Mesenchymal stem cell (in vitro differentiated cells and primary cell): Measurements from ENCODE around the gene STK11.

Source experiments
- DNase-seq: peaks from one replicate; pipeline ENCODE4 v3.0.0-alpha.2; 2013
- H2AFZ ChIP-seq: one replicate; pipeline ENCODE4 v1.6.1; 2013; ENCODE audit warnings: low read depth, mild to moderate bottlenecking, control low read depth, inconsistent platforms, low read length, moderate library complexity
- H2AK5ac ChIP-seq: 2 replicates; pipeline ENCODE4 v1.6.1; 2013; ENCODE audit warnings: low read length, moderate library complexity, mild to moderate bottlenecking, inconsistent platforms; ENCODE audit not compliant: severe bottlenecking
- H2BK120ac ChIP-seq: one replicate; pipeline ENCODE4 v1.6.1; 2013; ENCODE audit warnings: low read depth, mild to moderate bottlenecking, inconsistent platforms, low read length, moderate library complexity
- H2BK12ac ChIP-seq, 2 experiments: one replicate each; pipeline ENCODE4 v1.6.1; 2013; ENCODE audit warnings: inconsistent platforms in 2 of 2, low read length in 2 of 2, mild to moderate bottlenecking in 2 of 2, moderate library complexity in 2 of 2, control low read depth in 1 of 2
- H2BK15ac ChIP-seq: one replicate; pipeline ENCODE4 v1.6.1; 2013; ENCODE audit warnings: mild to moderate bottlenecking, low read depth, inconsistent platforms; ENCODE audit not compliant: poor library complexity, severe bottlenecking
- H2BK5ac ChIP-seq: 2 replicates; pipeline ENCODE4 v1.6.1; 2013; ENCODE audit warnings: low read depth, mild to moderate bottlenecking, low read length, control low read depth, inconsistent platforms; ENCODE audit not compliant: poor library complexity, severe bottlenecking
- H3K14ac ChIP-seq, 2 experiments: one replicate each; pipeline ENCODE4 v1.6.1; 2013; ENCODE audit warnings: inconsistent platforms in 2 of 2, low read length in 2 of 2, control low read depth in 1 of 2, mild to moderate bottlenecking in 1 of 2, moderate library complexity in 1 of 2
- H3K18ac ChIP-seq, 2 experiments: one replicate each; pipeline ENCODE4 v1.6.1; 2013; ENCODE audit warnings: inconsistent platforms in 2 of 2, low read length in 2 of 2, control low read depth in 1 of 2, low read depth in 1 of 2, mild to moderate bottlenecking in 1 of 2
- H3K23ac ChIP-seq, 2 experiments: one replicate each; pipeline ENCODE4 v1.6.1; 2013; ENCODE audit warnings: inconsistent platforms in 2 of 2, low read length in 2 of 2, mild to moderate bottlenecking in 2 of 2, moderate library complexity in 2 of 2, control low read depth in 1 of 2
- H3K27ac ChIP-seq: 2 replicates; pipeline ENCODE4 v1.5.1; 2013; ENCODE audit warnings: mild to moderate bottlenecking, moderate library complexity, low read length, control low read depth, inconsistent platforms; ENCODE audit not compliant: poor library complexity, severe bottlenecking
- H3K27me3 ChIP-seq, 2 experiments: 2 replicates each; pipeline versions ENCODE4 v1.6.1 to v1.7.0; 2013; ENCODE audit warnings: low read length in 2 of 2, mild to moderate bottlenecking in 2 of 2, moderate library complexity in 2 of 2, control low read depth in 1 of 2, inconsistent platforms in 1 of 2; ENCODE audit not compliant: control insufficient read depth in 1 of 2, insufficient read depth in 1 of 2
- H3K36me3 ChIP-seq, 2 experiments: 2 replicates each; pipeline versions ENCODE4 v1.6.1 to v1.7.0; 2013; ENCODE audit warnings: low read length in 2 of 2, control low read depth in 1 of 2, inconsistent platforms in 1 of 2, low read depth in 1 of 2, mild to moderate bottlenecking in 1 of 2; ENCODE audit not compliant: insufficient read depth in 2 of 2, control insufficient read depth in 1 of 2
- H3K4ac ChIP-seq, 2 experiments: one replicate each; pipeline ENCODE4 v1.6.1; 2013; ENCODE audit warnings: inconsistent platforms in 2 of 2, low read length in 2 of 2, mild to moderate bottlenecking in 2 of 2, moderate library complexity in 2 of 2, control low read depth in 1 of 2, low read depth in 1 of 2
- H3K4me1 ChIP-seq: 2 replicates; pipeline ENCODE4 v1.6.1; 2013; ENCODE audit warnings: low read depth, low read length, control low read depth; ENCODE audit not compliant: control insufficient read depth, insufficient read depth
- H3K4me2 ChIP-seq: 2 replicates; pipeline ENCODE4 v1.6.1; 2013; ENCODE audit warnings: low read length, mild to moderate bottlenecking, inconsistent platforms; ENCODE audit not compliant: poor library complexity, severe bottlenecking
- H3K4me3 ChIP-seq, 2 experiments: 2 replicates each; pipeline versions ENCODE4 v1.5.1 to v1.7.0; 2013; ENCODE audit warnings: low read length in 2 of 2, mild to moderate bottlenecking in 2 of 2, control low read depth in 1 of 2, low read depth in 1 of 2; ENCODE audit not compliant: insufficient read depth in 1 of 2
- H3K79me1 ChIP-seq: replicated peaks from 2 replicates; pipeline ENCODE4 v1.6.1; 2013; ENCODE audit warnings: mild to moderate bottlenecking, control low read depth, low read length, inconsistent platforms; ENCODE audit not compliant: poor library complexity, severe bottlenecking
- H3K9ac ChIP-seq: 2 replicates; pipeline ENCODE4 v1.7.0; 2013; ENCODE audit warnings: mild to moderate bottlenecking, low read length, moderate library complexity
- H3K9me3 ChIP-seq: 2 replicates; pipeline ENCODE4 v1.7.0; 2013; ENCODE audit warnings: mild to moderate bottlenecking, low read length; ENCODE audit not compliant: control insufficient read depth
- H4K8ac ChIP-seq: one replicate; pipeline ENCODE4 v1.6.1; 2013; ENCODE audit warnings: inconsistent platforms, mild to moderate bottlenecking, low read length, moderate library complexity
- H4K91ac ChIP-seq: one replicate; pipeline ENCODE4 v1.6.1; 2013; ENCODE audit warnings: mild to moderate bottlenecking, low read length, inconsistent platforms
- WGBS: methylation state at CpG from one replicate; pipeline ENCODE4 v1.1.7; 2013; ENCODE audit warnings: mixed read lengths; 5-methylcytosine and 5-hydroxymethylcytosine counted together

The STK11 gene

GRCh38 chr19:1225440-1226226 is 20.1 kb downstream of the STK11 start:
- H3K14ac ChIP-seq: no peak overlapping the region
- H4K91ac ChIP-seq: no peak overlapping the region
- no peak overlapping the region for H2AFZ ChIP-seq
- H3K9ac ChIP-seq: no peak overlapping the region
- H3K36me3 ChIP-seq: peaks cover 22 to 97% of the 10 kb centered on the region in 2 experiments
- H3K4me3 ChIP-seq: no peak overlapping the region
- WGBS: 90% methylated on average over 29 of the region's 29 CpGs
- H3K27ac ChIP-seq: peak overlapping the region; percentile 2
- H4K8ac ChIP-seq: no peak overlapping the region
- no peak overlapping the region for H2BK12ac ChIP-seq
- H2BK15ac ChIP-seq: no peak overlapping the region
- H3K23ac ChIP-seq: no peak overlapping the region
- no peak for DNase-seq
- no peak overlapping the region for H3K4me2 ChIP-seq
- H3K9me3 ChIP-seq: no peaks in the 10 kb centered on the region
- H2BK120ac ChIP-seq: no peak overlapping the region
- H3K4me1 ChIP-seq: peaks cover 39% of the 10 kb centered on the region
- no peaks in the 10 kb centered on the region for H3K27me3 ChIP-seq
- no peak overlapping the region for H2AK5ac ChIP-seq
- no peak overlapping the region for H2BK5ac ChIP-seq
- H3K18ac ChIP-seq: no peak overlapping the region
- no peak overlapping the region for H3K4ac ChIP-seq
- H3K79me1 ChIP-seq: peaks cover 41% of the 10 kb centered on the region

GRCh38 chr19:1226227-1226518 is 20.6 kb downstream of the STK11 start:
- H3K27me3 ChIP-seq: no peaks in the 10 kb centered on the region
- H3K4me2 ChIP-seq: no peak overlapping the region
- H3K36me3 ChIP-seq: peaks cover 16 to 97% of the 10 kb centered on the region in 2 experiments
- 97% methylated on average over 11 of the region's 11 CpGs for WGBS
- no peak overlapping the region for H3K18ac ChIP-seq
- no peak overlapping the region for H3K27ac ChIP-seq
- no peak overlapping the region for H2BK15ac ChIP-seq
- H3K79me1 ChIP-seq: peaks cover 36% of the 10 kb centered on the region
- no peak overlapping the region for H2BK12ac ChIP-seq
- no peak overlapping the region for H3K14ac ChIP-seq
- peak overlapping the region; percentile 32 for H2AFZ ChIP-seq
- H2BK120ac ChIP-seq: no peak overlapping the region
- no peaks in the 10 kb centered on the region for H3K9me3 ChIP-seq
- H3K4me1 ChIP-seq: peaks cover 43% of the 10 kb centered on the region
- no peak overlapping the region for H3K4me3 ChIP-seq
- H2BK5ac ChIP-seq: no peak overlapping the region
- H4K91ac ChIP-seq: no peak overlapping the region
- H3K9ac ChIP-seq: no peak overlapping the region
- no peak overlapping the region for H3K4ac ChIP-seq
- no peak overlapping the region for H4K8ac ChIP-seq
- H2AK5ac ChIP-seq: no peak overlapping the region
- DNase-seq: no peak
- no peak overlapping the region for H3K23ac ChIP-seq

- Histone ChIP-seq H3K14ac (no peak overlapping the region), H4K91ac (no peak overlapping the region), H2AFZ (peak overlapping the region; percentile 32), H3K9ac (no peak overlapping the region), H2BK5ac (no peak overlapping the region), H2AK5ac (no peak overlapping the region), H2BK120ac (no peak overlapping the region), H3K23ac (no peak overlapping the region), H3K18ac (no peak overlapping the region), H3K4me2 (no peak overlapping the region), H3K4ac (no peak overlapping the region), H3K79me1 (peaks cover 31% of the 10 kb centered on the region), H2BK12ac (no peak overlapping the region), H2BK15ac (no peak overlapping the region), H3K36me3 (peaks cover 16 to 96% of the 10 kb centered on the region in 2 experiments), H3K27me3 (no peaks in the 10 kb centered on the region), H3K9me3 (no peaks in the 10 kb centered on the region), H3K4me3 (no peak overlapping the region), H3K4me1 (peaks cover 44% of the 10 kb centered on the region), H4K8ac (no peak overlapping the region), H3K27ac (no peak overlapping the region)
- 96% methylated on average over 48 of the region's 50 CpGs for WGBS
- no peak for DNase-seq
Measured at GRCh38 chr19:1226522-1227303, 21.1 kb downstream of the STK11 start.

GRCh38 chr19:1227304-1228054 is 21.9 kb downstream of the STK11 start:
- no peak overlapping the region for H4K91ac ChIP-seq
- no peak overlapping the region for H3K14ac ChIP-seq
- WGBS: 96% methylated on average over 56 of the region's 56 CpGs
- no peak overlapping the region for H2AFZ ChIP-seq
- H3K4me1 ChIP-seq: peaks cover 50% of the 10 kb centered on the region
- H2BK15ac ChIP-seq: no peak overlapping the region
- no peak overlapping the region for H3K4ac ChIP-seq
- no peak overlapping the region for H3K18ac ChIP-seq
- H2BK5ac ChIP-seq: no peak overlapping the region
- H3K23ac ChIP-seq: no peak overlapping the region
- H4K8ac ChIP-seq: no peak overlapping the region
- no peak for DNase-seq
- H3K4me2 ChIP-seq: no peak overlapping the region
- no peak overlapping the region for H2BK120ac ChIP-seq
- H3K79me1 ChIP-seq: peaks cover 24% of the 10 kb centered on the region
- H3K27me3 ChIP-seq: no peaks in the 10 kb centered on the region
- H3K9ac ChIP-seq: no peak overlapping the region
- peaks cover 17 to 93% of the 10 kb centered on the region in 2 experiments for H3K36me3 ChIP-seq
- no peak overlapping the region for H2BK12ac ChIP-seq
- H3K9me3 ChIP-seq: no peaks in the 10 kb centered on the region
- H3K27ac ChIP-seq: no peak overlapping the region
- H2AK5ac ChIP-seq: no peak overlapping the region
- H3K4me3 ChIP-seq: peak overlapping the region in 1 of 2 experiments; percentile 7
